Measurements from ENCODE around the gene FGF5.

The FGF5 gene

GRCh38 chr4:80335554-80336358 is 69.3 kb downstream of the FGF5 start, which contains the start of gene CFAP299:
Gene CFAP299 (plus strand): TSS chr4:80335730.
- H3K9me3 Mint-ChIP-seq = no peaks in the 10 kb centered on the region
- TF ChIP-seq CTCF (IDR thresholded peaks at IDR 0.05) = peak; percentile 60
- H3K27me3 Mint-ChIP-seq (ENCODE audit: low read depth, poor library complexity) = peaks cover 32% of the 10 kb centered on the region
- H3K36me3 Mint-ChIP-seq (ENCODE audit: low read depth) = no peaks in the 10 kb centered on the region
- H3K4me3 Mint-ChIP-seq = peak within 1 kb of the TSS; percentile 89
- no peak within 1 kb of the TSS for H3K27ac Mint-ChIP-seq
- no peaks in the 10 kb centered on the region for H3K4me1 Mint-ChIP-seq
- peak; percentile 89 for DNase-seq

GRCh38 chr4:80336582-80336981 is 70.1 kb downstream of the FGF5 start:
- H3K4me1 Mint-ChIP-seq = no peaks in the 10 kb centered on the region
- TF ChIP-seq CTCF (IDR thresholded peaks at IDR 0.05) = no peak
- H3K27me3 Mint-ChIP-seq (ENCODE audit: low read depth, poor library complexity) = peaks cover 35% of the 10 kb centered on the region
- H3K36me3 Mint-ChIP-seq (ENCODE audit: low read depth) = no peaks in the 10 kb centered on the region
- no peak overlapping the region for H3K27ac Mint-ChIP-seq
- peak; percentile 19 for DNase-seq
- peak overlapping the region; percentile 89 for H3K4me3 Mint-ChIP-seq
- H3K9me3 Mint-ChIP-seq = peaks cover under 1% of the 10 kb centered on the region

GRCh38 chr4:80340036-80340435 is 73.6 kb downstream of the FGF5 start:
- peaks cover 42% of the 10 kb centered on the region for H3K27me3 Mint-ChIP-seq (ENCODE audit: low read depth, poor library complexity)
- TF ChIP-seq CTCF (IDR thresholded peaks at IDR 0.05) = no peak
- H3K9me3 Mint-ChIP-seq = peaks cover 27% of the 10 kb centered on the region
- no peaks in the 10 kb centered on the region for H3K36me3 Mint-ChIP-seq (ENCODE audit: low read depth)
- H3K4me1 Mint-ChIP-seq = no peaks in the 10 kb centered on the region
- H3K27ac Mint-ChIP-seq = no peak overlapping the region
- no peak overlapping the region for H3K4me3 Mint-ChIP-seq
- no peak for DNase-seq
